Measurements from ENCODE around the gene ARX. TPM values are rescaled to one million over a fixed set of nuclear protein-coding genes. Genes with fewer than 3 reads are reported as not detected.

Gene ARX
- total RNA-seq, 1 experiment from 2014 or later: 0.24 TPM

GRCh38 chrX:25011589-25012432, 4.0 kb downstream of the ARX start:
- Histone ChIP-seq H2BK20ac (ENCODE audit: low read depth, low read length, poor library complexity, severe bottlenecking) (no peak overlapping the region), H3K18ac (ENCODE audit: insufficient read length, low read depth, low read length) (no peak overlapping the region), H2AK5ac (ENCODE audit: insufficient read length, low read length) (no peak overlapping the region), H2BK12ac (ENCODE audit: insufficient read length, low read depth, low read length) (no peak overlapping the region), H2BK5ac (ENCODE audit: insufficient read length, low read length) (no peak overlapping the region), H2BK15ac (ENCODE audit: low read depth, low read length) (no peak overlapping the region), H3K4me1 (ENCODE audit: insufficient read depth, low read length) (no peaks in the 10 kb centered on the region; the same call in 1 of the 2 replicates), H3T11ph (ENCODE audit: low read length) (no peak overlapping the region), H4K8ac (replicated peaks; ENCODE audit: insufficient read length, low read depth, low read length) (no peak overlapping the region), H3K56ac (ENCODE audit: insufficient read length, low read depth, low read length) (no peak overlapping the region), H4K20me1 (ENCODE audit: control insufficient read depth, insufficient read depth, insufficient read length) (no peaks in the 10 kb centered on the region), H4K5ac (ENCODE audit: insufficient read length, low read depth, low read length) (no peak overlapping the region), H3K23me2 (ENCODE audit: insufficient read length, low read depth, low read length, poor library complexity, severe bottlenecking) (peaks cover 19% of the 10 kb centered on the region), H3K9me3 (ENCODE audit: control insufficient read depth, low read depth, low read length) (no peaks in the 10 kb centered on the region), H3K4me2 (ENCODE audit: insufficient read depth, insufficient read length, low read length) (peak overlapping the region; percentile 23), H3K79me1 (ENCODE audit: insufficient read depth, low read depth, low read length, poor library complexity, severe bottlenecking) (no peaks in the 10 kb centered on the region), H2BK120ac (ENCODE audit: low read depth, low read length, poor library complexity, severe bottlenecking) (no peak overlapping the region), H4K91ac (ENCODE audit: insufficient read length, low read depth, low read length) (no peak overlapping the region), H3K14ac (ENCODE audit: insufficient read depth, low read length) (no peak overlapping the region), H3K27ac (ENCODE audit: insufficient read length, low read depth, low read length) (no peak overlapping the region), H3K9ac (ENCODE audit: extremely low read depth, insufficient read length, low read length) (no peak overlapping the region), H2AFZ (ENCODE audit: low read length) (no peak overlapping the region), H3K79me2 (ENCODE audit: insufficient read depth, low read length) (no peaks in the 10 kb centered on the region), H3K23ac (ENCODE audit: insufficient read length, low read depth, low read length) (no peak overlapping the region), H3K4ac (ENCODE audit: low read depth, low read length) (no peak overlapping the region), H3K27me3 (ENCODE audit: insufficient read depth, low read length) (peaks cover 93% of the 10 kb centered on the region)
- peaks cover 32 to 71% of the 10 kb centered on the region in 2 experiments for H3K4me1 Mint-ChIP-seq
- no peak overlapping the region for H3K27ac Mint-ChIP-seq
- H3K27me3 Mint-ChIP-seq (ENCODE audit: low read depth): peaks cover 98% of the 10 kb centered on the region
- peaks cover 0 to 4% (median 0%) of the 10 kb centered on the region in 3 experiments; a peak in 1 of 7 replicates for H3K36me3 Mint-ChIP-seq (ENCODE audit: insufficient read depth in 1 of 3, low read depth in 3 of 3)
- peaks cover 8% of the 10 kb centered on the region in 2 experiments; a peak in 3 of 5 replicates for H3K9me3 Mint-ChIP-seq
- TF ChIP-seq, protein P1, sequence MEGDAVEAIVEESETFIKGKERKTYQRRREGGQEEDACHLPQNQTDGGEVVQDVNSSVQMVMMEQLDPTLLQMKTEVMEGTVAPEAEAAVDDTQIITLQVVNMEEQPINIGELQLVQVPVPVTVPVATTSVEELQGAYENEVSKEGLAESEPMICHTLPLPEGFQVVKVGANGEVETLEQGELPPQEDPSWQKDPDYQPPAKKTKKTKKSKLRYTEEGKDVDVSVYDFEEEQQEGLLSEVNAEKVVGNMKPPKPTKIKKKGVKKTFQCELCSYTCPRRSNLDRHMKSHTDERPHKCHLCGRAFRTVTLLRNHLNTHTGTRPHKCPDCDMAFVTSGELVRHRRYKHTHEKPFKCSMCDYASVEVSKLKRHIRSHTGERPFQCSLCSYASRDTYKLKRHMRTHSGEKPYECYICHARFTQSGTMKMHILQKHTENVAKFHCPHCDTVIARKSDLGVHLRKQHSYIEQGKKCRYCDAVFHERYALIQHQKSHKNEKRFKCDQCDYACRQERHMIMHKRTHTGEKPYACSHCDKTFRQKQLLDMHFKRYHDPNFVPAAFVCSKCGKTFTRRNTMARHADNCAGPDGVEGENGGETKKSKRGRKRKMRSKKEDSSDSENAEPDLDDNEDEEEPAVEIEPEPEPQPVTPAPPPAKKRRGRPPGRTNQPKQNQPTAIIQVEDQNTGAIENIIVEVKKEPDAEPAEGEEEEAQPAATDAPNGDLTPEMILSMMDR (conservative IDR thresholded peaks at IDR 0.05): no peak
- H3K4me3 Mint-ChIP-seq: peak overlapping the region; percentile 52 to 76; a peak in 4 of 5 replicates
- WGBS (ENCODE audit: extremely low coverage, insufficient read length, low lambda C conversion rate): no CpG with 5 or more reads among the region's 32 CpGs
- DNase-seq: no peak
